Astrocyte of the spinal cord (primary cell): ENCODE results near the gene CCDC178.
"Not testable (repeated sequence)": the region's sequence is repeated elsewhere in the genome, so short reads cannot be mapped to it uniquely, and the experiment has no call there.

Experiments
- DNase-seq: peaks from one replicate; pipeline ENCODE4 v3.0.0; 2011; ENCODE audit warnings: low read depth, low spot score
- H3K4me3 ChIP-seq: 2 replicates; pipeline ENCODE4 v1.5.1; 2011; ENCODE audit warnings: low read depth, mild to moderate bottlenecking, low read length, moderate library complexity
- CTCF ChIP-seq: IDR thresholded peaks from 2 replicates; pipeline ENCODE4 v1.5.1; 2012; ENCODE audit warnings: low read depth, mild to moderate bottlenecking, low read length, inconsistent platforms
- in situ Hi-C: cut with HindIII; loops from 2 replicates; pipeline ENCODE4 v1.10.0; 2017; ENCODE audit warnings: low sequenced_read_pairs

Gene CCDC178

GRCh38 chr18:33184175-33184574 is 256.3 kb downstream of the CCDC178 start:
- TF ChIP-seq CTCF = no peak
- in situ Hi-C loops = no loop called here
- H3K4me3 ChIP-seq = no peak overlapping the region
- DNase-seq = peak; percentile 17

- no peak for DNase-seq
- no peak for TF ChIP-seq CTCF
- in situ Hi-C loops = no loop called here
- H3K4me3 ChIP-seq = no peak overlapping the region
These were observed 257.4 kb downstream of the CCDC178 start for GRCh38 chr18:33183136-33183535.

GRCh38 chr18:33181016-33181415 is 259.5 kb downstream of the CCDC178 start:
- TF ChIP-seq CTCF = no peak
- no peak overlapping the region for H3K4me3 ChIP-seq
- in situ Hi-C loops = no loop called here
- no peak for DNase-seq

- in situ Hi-C loops = no loop called here
These were observed 271.3 kb downstream of the CCDC178 start for GRCh38 chr18:33169218-33169617.

GRCh38 chr18:33164121-33164520 is 276.4 kb downstream of the CCDC178 start:
- DNase-seq, H3K4me3 ChIP-seq, in situ Hi-C loops: not testable (repeated sequence)

More at GRCh38 chr18:33169218-33169617, 271.3 kb downstream of the CCDC178 start:
- DNase-seq = no peak
- H3K4me3 ChIP-seq = no peak overlapping the region
- TF ChIP-seq CTCF = no peak

GRCh38 chr18:33161131-33161530 is 279.4 kb downstream of the CCDC178 start:
- no peak for TF ChIP-seq CTCF
- in situ Hi-C loops = no loop called here
- DNase-seq = no peak
- no peak overlapping the region for H3K4me3 ChIP-seq

- H3K4me3 ChIP-seq = no peak overlapping the region
- in situ Hi-C loops = no loop called here
- no peak for TF ChIP-seq CTCF
- DNase-seq = no peak
These were observed 281.4 kb downstream of the CCDC178 start for GRCh38 chr18:33159151-33159550.
